ENCODE results near the gene PHTF2.

DNA sequence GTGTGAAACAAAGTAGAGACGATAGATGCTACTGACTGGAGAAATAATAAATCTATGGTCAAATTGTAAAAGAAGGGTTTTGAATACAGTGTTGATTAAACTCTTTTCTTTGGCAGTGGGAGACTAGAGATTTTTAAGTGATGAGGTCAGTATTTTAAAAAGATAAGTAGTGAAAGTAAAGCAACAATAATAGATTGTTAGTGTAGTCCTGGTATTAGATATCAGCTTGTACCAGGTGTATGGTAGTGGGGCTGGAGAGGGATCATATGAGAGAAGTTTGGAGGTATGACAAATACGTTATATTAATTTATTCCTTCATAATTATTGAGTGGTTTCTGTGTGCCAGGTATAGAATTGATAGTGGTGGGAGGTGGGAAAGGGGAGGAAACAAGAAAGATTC is 25.2 kb downstream of the PHTF2 start:
- TF ChIP-seq, protein P1, sequence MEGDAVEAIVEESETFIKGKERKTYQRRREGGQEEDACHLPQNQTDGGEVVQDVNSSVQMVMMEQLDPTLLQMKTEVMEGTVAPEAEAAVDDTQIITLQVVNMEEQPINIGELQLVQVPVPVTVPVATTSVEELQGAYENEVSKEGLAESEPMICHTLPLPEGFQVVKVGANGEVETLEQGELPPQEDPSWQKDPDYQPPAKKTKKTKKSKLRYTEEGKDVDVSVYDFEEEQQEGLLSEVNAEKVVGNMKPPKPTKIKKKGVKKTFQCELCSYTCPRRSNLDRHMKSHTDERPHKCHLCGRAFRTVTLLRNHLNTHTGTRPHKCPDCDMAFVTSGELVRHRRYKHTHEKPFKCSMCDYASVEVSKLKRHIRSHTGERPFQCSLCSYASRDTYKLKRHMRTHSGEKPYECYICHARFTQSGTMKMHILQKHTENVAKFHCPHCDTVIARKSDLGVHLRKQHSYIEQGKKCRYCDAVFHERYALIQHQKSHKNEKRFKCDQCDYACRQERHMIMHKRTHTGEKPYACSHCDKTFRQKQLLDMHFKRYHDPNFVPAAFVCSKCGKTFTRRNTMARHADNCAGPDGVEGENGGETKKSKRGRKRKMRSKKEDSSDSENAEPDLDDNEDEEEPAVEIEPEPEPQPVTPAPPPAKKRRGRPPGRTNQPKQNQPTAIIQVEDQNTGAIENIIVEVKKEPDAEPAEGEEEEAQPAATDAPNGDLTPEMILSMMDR (IDR thresholded peaks at IDR 0.05): no peak
- no peak for TF ChIP-seq POLR2A (IDR thresholded peaks at IDR 0.05)
